ENCODE measurements around the gene VWCE.

The VWCE gene

GRCh38 chr11:61328351-61328750, 33.2 kb upstream of the VWCE start:
- DNase-seq, result no peak

- no peak for DNase-seq
Measured at GRCh38 chr11:61327669-61328071, 32.6 kb upstream of the VWCE start.

GRCh38 chr11:61325649-61326414, 30.7 kb upstream of the VWCE start:
- DNase-seq, result no peak

GRCh38 chr11:61315260-61315659, 20.1 kb upstream of the VWCE start:
- no peak for DNase-seq

- DNase-seq, result no peak
Measured at GRCh38 chr11:61310749-61311148, 15.6 kb upstream of the VWCE start.

GRCh38 chr11:61309739-61310138, 14.6 kb upstream of the VWCE start:
- DNase-seq, result no peak

GRCh38 chr11:61309141-61309540, 14.0 kb upstream of the VWCE start:
- no peak for DNase-seq

GRCh38 chr11:61307354-61307753, 12.2 kb upstream of the VWCE start:
- DNase-seq, result no peak

GRCh38 chr11:61306221-61306620, 11.1 kb upstream of the VWCE start:
- no peak for DNase-seq

- no peak for DNase-seq
Measured at GRCh38 chr11:61305417-61305816, 10.3 kb upstream of the VWCE start.

GRCh38 chr11:61303725-61304124, 8.6 kb upstream of the VWCE start:
- no peak for DNase-seq

GRCh38 chr11:61302550-61302949, 7.4 kb upstream of the VWCE start:
- no peak for DNase-seq

GRCh38 chr11:61298663-61299244, 3.6 kb upstream of the VWCE start:
- no peak for DNase-seq

- DNase-seq, result no peak
Measured at GRCh38 chr11:61297746-61298145, 2.6 kb upstream of the VWCE start.

- no peak for DNase-seq
Measured at GRCh38 chr11:61297341-61297740, 2.2 kb upstream of the VWCE start.

GRCh38 chr11:61295596-61295926, 445 bp upstream of the VWCE start:
- DNase-seq, result no peak

- DNase-seq, result peak; percentile 86
Measured at GRCh38 chr11:61293867-61294716, 1.0 kb downstream of the VWCE start.

- no peak for DNase-seq
Measured at GRCh38 chr11:61292356-61292755, 2.8 kb downstream of the VWCE start.

GRCh38 chr11:61290905-61291690, 4.0 kb downstream of the VWCE start:
- DNase-seq, result no peak

GRCh38 chr11:61287338-61287977, 7.7 kb downstream of the VWCE start:
- DNase-seq, result peak; percentile 7

- no peak for DNase-seq
Measured at GRCh38 chr11:61283613-61284012, 11.5 kb downstream of the VWCE start.

GRCh38 chr11:61281581-61282250, 13.4 kb downstream of the VWCE start:
- DNase-seq, result no peak
